GM21717 (cell line): ENCODE measurements around the gene PLOD3.

Experiments used
- ATAC-seq: cut with Tn5 transposase; IDR thresholded peaks from one replicate; pipeline ENCODE4 v1.9.1; 2021; ENCODE audit warnings: mild to moderate bottlenecking, moderate library complexity; ENCODE audit not compliant: unreplicated experiment

The PLOD3 gene

DNA sequence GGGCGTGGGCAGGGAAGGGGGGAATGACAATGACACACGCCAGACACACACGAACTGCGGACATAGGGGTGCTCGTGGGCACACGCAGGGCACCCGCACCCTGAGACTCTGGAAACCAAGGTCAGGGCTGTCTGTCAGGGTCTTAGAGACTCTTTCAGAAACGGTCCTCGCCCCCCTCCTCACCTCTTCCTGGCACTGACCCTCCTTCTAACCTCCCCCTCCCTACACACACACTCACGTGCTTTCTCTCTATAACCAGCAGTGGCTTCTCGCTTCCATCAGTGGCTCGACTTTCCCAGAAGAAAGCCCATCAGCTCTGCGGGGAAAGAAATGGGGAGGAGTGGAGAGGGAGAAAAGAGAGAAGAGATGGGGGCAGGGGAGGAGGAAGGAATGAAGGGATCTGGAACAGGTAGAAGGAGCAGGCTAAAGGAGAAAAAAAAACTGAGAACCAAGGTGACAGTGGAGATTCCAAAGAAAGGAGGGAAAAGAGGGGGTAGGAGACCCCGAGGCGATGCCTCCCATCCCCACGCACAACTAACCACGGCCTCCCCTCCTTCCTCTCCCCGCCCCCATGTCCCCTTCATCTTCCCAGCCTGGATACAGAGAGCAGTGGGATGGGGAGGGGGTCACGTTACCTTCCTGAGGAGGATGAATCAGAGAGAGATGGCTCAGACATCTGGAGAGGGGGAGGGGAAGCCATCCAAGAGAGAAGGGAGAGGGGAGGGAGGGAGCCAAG lies 50.3 kb downstream of the PLOD3 start:
- no peak for ATAC-seq

DNA sequence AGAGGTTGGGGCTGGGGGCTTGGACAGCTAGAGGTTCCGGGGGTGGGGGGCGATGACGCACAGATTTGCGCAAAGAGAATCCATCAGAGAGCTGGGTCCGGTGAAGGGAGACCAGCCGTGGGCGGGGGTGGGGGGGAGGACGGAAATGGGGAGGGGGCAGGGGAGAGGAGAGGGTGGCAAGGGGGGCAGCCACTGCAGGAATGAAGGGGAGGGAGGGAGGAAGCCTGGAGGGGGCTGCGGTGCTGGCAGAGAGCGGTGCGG lies 50.8 kb downstream of the PLOD3 start:
- no peak for ATAC-seq

DNA sequence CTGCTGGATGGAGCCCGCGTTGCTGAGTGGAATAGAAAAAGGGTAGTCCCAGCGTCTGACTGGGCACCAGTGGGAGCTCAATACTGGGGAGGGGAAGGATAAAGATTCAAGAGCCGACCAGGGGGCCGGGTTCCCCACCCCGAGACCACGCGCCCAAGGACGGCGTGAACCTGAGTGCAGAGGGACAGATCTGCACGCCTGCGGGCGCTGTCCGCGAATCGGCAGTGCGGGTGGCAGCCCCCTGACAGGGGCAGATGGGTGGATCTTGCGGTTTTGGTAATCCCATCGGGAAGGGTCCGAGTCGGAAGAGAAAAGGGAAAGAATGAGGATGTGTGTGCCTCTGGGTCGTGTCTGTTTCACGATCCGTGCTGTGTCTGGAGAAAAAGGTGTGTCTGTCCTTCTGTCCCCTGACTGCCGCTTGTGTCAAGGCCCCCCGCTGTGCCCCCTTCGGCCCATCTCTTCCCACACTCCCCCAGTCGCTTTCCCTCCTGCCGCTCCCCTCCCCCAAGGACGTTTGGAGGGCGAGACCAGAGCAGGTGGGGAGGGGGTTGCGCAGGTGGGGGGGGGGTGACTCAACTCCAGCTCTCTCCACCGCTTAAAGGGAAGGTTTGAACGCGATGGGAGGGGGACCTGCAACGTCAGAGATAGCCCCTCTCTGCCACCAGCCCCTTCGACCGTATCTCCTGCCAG lies 51.3 kb downstream of the PLOD3 start:
- ATAC-seq, result no peak

DNA sequence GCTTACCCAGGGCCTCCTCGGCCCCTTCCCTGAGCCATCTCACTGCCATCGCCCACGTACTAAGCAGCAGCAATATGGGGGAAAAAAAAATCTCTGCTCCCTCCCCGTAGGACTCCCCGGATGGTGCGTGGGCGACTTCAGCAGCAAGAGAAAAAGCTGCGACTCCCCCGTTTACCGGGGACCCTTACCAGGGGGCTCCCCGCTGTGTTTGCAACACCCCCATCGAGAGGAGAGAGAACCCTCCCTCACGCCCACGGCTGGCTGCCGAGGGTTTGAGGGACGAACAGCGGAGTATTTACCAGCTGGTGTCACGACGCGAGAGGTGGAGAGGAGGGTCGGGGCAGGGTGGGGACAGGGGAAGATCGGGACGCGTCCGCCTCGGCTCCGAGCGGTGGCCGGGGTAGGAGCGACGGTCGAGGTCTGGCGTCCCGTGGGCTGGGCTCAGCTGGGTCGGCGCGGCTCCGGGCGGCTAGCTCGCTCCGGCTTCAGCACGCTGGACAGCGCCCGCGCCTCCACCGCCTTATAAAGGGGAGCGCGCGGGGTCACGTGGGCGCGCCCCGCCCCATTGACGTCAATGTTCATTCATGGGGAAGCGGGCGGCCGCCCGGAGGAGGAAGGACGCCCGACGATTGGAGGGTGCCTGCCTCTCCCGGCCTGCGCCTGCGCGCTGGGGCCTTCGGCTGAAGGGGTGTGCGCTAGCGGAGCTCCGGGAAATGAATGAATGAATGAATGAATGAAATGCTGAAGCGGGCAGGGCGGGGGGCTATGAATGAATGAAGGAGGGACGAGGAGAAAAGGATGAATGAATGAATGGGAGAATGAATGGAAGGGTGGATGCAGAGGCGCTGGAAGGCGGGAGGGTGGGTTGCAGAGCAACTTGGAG lies 52.1 kb downstream of the PLOD3 start, which contains the start of gene VGF:
Gene VGF (minus strand): TSS at position 495 of the 883 bp plus-strand sequence. CDS start 726 bp downstream, outside the sequence.
- ATAC-seq, result peak; percentile 42

DNA sequence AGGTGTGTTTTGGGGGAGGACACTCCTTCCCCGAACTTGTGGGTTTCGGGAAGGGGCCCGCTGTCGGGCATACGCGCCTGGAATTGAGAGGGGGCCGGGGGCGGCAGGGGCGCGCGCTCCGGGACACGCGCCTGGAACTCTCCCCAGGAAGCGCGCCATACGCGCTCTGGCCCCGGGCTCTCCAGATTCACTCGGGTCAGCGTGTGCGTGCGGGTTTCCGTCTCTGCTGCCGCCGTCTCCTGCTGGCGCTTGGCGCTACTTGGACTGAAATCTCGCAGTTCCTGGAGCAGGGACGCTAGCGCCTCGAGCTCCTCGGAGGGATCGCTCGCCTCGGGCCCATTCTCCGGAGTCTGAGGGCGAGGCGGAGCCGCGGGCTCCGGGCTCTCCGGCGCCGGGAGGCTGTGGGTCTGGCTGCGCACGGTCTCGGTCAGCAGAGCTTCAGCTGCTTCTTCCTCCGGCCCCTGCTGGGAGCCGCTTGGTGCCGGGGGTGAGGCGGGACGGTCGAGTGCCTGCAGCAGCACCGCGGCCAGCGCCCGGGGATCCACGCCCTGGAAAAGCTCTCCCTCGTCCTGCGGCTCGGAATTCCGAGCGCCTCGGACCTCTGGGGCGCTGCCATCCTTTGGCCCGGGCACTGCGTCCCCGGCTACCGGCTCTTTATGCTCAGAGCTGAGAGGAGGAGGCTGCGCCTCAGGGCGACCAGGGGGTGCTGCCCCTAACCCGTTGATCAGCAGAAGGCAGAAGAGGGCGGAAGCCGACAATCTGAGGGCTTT lies 53.1 kb downstream of the PLOD3 start:
- ATAC-seq, result no peak

DNA sequence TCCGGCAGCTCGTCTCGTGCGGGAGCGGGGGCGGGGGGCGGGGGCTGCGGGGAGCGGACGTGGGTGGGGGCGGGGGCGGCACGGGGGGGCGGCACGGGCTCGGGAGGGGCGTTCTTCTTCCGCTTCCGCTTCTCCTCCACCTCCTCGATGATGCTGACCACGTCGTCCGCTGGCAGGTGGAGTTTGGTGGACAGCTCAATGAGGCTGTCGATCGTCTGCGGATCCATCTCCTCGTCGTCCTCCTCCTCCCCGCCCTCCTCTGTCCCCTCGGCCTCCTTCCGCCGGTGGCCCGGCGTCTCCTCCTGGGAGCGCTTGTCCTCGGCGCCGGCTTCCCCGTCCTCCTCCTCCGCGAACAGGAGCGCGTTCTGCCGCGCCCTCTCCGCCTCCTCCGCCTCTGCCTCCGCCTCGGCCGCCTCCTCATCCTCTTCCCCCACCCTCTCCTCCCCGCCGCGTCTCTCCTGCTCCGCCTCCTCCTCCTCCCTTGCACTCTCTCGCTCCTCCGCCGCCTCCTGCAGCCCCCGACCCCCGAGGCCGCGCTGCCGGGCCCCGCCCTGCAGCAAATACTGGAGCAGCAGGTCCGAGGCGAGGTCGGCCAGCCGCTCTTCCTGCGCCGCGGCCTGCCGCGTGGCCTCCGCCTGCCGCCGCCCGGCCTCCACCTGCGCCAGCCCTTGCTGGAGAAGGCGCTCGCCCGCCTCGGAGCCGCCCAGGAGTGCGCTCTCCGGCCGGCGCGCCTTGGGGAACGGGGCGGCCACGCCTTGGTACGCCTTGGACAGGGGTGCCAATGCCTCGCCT lies 53.9 kb downstream of the PLOD3 start:
- ATAC-seq, result no peak

DNA sequence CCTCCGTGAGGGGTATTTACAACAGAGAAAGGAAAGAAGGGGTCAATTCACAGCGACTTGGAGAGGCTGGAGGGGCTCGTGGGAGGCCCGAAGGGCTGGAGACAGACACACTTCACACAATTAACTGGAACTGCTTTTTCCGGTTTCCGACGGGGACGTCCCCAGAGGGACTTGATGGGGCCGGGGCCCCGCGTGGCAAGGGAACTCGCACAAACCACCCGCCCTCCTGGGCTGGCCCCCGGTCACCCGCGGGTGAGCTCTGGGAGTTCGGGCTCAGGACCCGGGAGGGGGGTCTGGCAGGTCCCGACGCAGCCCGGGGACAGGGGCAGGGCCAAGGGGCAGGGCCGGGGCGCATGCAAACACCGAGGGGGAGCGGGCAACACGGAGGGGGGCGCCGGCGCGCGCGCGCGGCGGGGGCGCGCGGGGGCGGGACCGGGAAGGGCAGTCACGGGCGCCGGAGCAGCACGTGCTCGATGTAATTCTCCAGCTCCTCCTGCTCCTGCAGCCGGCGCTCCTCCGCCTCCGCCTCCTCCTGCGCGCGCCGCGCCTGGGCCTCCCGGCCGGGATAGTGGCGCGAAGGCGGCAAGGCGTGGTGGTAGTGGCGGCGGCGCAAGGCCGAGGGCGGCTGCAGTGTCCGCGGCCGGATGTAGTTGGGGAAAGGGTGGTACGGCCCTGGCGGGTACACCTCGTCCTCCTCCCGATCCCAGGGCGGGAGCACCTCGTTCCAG lies 54.7 kb downstream of the PLOD3 start:
- no peak for ATAC-seq

DNA sequence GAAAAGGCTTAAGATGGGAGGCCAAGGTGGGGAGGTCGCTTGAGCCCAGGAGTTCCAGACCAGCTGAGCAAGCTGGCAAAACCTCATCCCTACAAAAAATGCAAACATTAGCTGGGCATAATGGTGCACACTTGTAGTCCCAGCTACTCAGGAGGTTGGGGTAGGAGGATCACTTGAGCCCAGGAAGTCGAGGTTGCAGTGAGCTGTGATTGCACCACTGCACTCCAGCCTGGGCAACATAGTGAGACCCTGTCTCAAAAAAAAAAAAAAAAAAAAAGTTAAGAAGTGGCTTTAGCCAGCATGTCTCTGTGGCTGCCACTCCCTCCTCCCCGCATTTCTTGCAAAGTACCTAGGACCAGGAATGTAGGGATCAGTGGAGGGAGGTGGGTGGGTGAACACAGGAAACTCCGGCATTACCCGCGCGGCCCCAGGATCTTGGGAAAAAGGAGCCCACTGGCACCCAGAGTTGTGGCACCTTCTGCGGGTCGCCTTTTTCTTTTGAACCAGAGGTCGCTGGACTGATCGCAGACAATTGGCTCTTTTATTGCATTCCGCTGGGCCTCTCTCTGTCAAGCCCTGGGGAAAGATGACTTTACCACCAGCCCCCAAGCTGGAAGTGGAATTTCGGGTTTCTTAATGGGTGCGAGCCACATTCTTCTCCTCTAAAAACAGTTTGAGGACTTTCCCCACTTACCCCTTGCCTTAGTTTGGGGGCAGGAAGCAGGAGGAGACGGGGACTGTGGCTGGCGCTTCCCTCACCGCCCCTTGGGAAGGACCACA lies 55.5 kb downstream of the PLOD3 start:
- ATAC-seq, result no peak

DNA sequence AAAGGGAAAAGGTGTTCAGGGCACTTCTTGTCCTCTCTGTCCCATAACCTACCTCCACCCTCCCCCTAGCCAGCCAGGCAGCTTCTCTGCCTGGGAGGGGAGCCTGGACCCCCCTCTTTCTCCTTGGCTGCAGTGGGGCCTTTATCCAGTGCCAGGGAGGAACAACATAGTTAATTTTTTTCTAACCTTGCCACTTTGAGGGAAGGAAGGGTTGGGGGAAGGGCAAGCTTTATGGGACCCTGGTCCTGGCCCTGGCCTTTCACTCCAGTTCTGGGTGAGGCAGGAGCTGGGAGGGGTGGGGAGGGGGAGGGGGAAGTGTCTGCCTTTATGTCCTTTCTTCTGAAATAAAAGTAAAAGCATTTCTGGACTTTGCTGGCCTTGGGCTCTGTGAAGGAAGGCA lies 56.5 kb downstream of the PLOD3 start:
- ATAC-seq, result no peak

DNA sequence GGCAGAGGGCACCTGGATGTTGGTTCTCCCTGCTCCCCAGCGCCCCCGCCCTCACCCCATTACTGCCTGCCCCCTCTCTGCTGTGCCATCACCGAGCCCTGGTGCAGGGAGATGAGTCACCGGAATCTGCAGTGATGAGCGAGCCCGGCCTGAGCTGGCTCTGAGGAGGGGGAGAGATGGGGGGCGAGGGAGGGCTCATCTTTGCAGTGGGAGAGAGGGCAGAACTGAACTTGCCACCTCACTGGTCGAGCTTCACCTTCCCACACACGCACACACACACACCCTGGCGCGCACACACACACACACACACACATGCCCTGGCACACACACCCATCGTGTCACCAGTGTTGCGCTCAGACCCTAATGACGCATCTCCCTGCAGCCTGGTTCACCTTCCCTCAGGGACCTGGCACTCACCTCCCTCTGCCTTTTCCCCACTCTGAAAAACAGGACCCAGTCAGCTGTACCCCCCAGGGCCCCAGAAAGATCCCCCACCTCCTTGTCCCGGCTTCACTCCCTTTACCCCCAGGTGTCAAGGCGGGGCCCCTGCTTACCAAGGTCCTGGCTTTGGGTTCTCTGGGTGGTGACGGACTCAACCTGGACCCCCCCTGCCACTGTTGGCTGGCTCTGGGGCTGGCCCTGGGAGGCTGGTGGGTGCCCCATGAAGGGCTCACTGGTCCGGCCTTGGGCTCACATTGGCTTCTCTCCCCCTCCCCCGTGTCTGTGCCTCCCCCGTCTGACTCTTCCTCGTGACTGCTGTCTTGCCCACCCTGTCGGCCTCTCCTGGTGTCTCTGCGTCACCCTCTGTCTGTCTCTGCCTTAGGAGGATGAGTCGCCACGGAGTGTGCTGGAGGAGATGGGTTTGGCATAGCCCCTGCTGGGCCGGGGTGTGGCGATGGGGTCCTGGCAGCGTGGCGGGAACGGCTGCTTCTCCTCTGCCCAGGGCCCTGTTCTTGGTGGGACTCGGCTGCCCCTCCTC lies 57.4 kb downstream of the PLOD3 start:
- no peak for ATAC-seq

DNA sequence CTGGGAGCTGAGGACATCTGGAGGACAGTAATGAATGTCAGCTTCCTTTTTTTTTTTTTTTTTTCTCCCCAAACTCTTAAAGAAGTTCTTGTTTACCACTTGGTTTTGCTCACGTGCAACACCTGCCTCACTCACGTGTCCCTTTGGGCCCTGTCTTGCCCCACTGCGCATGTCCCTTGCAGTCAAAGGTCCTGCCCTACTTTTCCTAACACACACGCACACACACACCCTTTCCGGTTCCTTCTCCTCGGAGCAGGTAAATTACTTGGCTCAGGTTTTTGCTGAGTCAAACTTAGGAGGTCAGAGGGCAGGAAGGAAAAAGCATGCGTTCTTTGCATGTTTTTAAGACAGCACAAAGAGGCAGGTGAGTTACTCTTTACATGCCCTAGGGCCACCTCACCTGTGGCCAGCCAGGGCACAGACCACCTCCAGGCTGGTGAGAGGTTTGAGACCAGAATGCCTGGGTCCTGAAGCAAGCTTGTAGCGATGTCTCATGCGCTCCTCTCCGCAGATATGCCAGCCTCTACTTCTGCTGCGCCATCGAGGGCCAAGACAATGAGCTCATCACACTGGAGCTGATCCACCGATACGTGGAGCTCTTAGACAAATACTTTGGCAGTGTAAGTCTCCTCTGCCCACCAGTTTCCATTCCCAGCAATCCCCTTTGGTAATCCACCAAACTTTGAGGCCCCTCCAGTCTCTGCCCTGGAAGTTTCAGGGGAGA lies 60.4 kb downstream of the PLOD3 start:
- ATAC-seq, result no peak

DNA sequence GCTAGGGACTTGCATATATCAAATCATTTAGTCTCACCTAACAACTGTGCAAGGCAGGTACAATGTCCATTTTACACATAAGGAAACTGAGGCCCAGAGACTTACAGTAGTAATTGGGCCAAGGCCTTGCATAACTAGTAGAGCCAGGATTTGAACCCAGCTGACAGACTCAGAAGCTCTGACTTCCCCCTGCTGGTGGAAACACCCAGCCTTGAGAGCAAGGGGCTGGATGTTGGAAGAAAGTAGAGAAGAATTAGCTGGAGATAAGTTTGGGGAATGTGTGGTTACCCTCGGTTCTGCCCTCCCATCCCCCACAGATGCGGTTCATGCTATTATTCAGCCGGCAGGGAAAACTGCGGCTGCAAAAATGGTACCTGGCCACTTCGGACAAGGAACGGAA lies 61.1 kb downstream of the PLOD3 start:
- no peak for ATAC-seq
